CD1c-positive myeloid dendritic cell (primary cell): ENCODE data around the gene PPP2R5D.

Source experiments
- DNase-seq: peaks from one replicate; pipeline ENCODE4 v3.0.0-alpha.2; 2016; ENCODE audit errors: extremely low spot score

The PPP2R5D gene

DNA sequence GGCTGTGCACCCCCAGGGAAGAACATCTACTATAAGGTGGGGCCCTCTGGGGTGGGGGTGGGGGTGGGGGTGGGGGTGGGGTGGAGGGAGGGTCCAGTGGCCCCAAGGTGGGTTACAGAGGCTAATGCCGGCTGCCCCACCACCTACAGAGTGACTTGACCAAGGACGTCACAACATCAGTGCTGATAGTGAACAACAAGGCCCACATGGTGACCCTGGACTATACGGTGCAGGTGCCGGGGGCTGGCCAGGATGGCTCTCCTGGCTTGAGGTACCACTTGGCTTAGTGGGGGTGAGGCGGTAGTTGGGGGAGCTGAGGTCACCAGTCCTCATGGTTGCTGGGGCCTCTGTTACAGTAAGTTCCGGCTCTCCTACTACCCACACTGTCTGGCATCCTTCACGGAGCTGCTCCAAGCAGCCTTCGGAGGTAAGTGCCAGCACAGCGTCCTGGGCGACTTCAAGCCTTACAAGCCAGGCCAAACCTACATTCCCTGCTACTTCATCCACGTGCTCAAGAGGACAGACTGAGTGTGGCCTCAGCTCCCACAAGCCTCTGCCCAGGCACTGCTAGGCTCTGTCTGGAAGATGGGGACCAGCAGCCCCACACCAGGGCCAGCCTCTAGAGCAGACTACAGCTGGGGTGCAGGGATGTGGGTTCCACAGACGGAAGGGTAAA is 21.1 kb upstream of the PPP2R5D start:
- no peak for DNase-seq

GRCh38 chr6:42963855-42964605 is 20.3 kb upstream of the PPP2R5D start:
- peak; percentile 43 for DNase-seq

GRCh38 chr6:42966571-42966970 is 17.8 kb upstream of the PPP2R5D start:
- DNase-seq = peak; percentile 68

DNA sequence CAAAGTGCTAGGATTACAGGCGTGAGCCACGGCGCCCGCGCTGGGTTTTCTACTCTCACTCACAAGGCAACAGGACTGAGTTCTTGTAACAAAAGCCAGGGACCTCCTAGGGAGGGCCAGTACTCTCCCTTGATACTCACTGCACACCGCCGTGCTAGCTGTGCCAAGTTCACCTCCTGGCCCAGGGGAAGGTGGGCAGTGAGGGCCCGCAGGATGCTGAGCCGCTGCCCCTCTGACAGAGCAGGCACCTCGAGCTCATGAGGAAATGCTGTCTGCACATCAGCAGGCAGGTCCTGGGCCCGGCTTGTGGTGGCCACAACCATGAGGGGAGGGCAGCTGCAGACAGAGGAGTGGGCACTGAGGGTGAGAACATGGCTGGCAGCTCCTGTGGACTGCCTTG is 17.1 kb upstream of the PPP2R5D start:
- no peak for DNase-seq

DNA sequence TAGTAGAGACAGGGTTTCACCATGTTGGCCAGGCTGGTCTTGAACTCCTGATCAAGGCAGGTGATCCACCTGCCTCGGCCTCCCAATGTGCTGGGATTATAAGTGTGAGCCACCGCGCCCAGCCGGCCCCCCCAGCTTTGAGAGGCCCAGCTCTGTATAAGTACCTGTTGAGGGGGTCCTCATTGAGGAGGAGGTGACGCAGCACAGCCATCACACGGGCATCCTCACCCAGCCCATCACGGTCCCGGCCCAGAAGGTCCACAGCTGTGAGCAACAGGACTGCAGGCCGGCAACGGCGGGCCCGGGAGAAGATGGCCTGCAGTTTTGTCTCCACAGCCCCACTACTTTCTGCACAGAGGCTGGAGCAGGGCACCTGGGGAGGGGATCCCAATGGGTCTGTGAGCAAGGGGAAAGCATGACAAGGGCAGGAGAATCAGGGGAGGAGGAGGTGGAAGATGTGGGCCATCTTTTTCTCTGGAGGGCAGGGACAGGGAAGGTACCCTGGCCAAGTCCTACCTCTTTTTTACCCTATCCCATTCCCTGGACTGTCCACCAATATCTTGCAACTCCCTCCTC is 16.2 kb upstream of the PPP2R5D start:
- DNase-seq = no peak

- no peak for DNase-seq
Observed at GRCh38 chr6:42968783-42969182, 15.6 kb upstream of the PPP2R5D start.

- no peak for DNase-seq
Observed at GRCh38 chr6:42969431-42969830, 14.9 kb upstream of the PPP2R5D start.

- DNase-seq = no peak
Observed at GRCh38 chr6:42969934-42970333, 14.4 kb upstream of the PPP2R5D start.

DNA sequence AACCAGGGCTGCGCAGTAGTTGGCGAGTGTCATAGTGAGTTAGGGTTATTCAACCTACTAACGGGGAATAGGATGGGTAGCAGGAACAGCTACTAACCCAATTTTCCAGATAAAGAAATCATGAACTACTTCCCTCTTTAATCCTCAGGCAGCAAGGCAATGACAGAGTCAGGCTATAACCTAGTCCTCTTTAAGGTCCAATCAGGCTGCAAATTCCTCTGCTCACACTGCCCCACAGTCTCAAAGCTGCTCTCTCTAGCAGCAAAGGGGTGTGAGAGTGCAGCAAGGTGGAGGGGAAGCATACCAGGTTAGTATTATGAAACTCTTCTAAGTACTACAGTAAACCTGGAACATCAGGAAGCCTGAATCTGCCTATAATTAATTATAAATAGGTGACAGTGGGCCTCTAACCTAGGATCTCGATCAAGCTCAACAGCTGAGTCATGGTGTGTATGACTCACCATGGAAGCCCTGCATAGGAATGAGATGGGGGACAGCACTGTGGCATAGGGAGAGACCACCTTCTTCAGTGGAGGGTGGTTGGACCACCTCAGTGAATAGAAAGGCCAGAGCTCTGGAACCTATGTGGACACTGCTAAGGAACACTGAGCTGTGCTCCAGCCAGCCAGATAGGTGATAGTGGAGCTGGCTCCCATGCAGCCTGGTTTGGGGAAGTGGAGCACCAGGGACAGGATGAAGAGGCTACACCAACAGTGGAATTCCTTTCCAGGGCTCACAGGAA is 13.3 kb upstream of the PPP2R5D start:
- peak; percentile 21 for DNase-seq

DNA sequence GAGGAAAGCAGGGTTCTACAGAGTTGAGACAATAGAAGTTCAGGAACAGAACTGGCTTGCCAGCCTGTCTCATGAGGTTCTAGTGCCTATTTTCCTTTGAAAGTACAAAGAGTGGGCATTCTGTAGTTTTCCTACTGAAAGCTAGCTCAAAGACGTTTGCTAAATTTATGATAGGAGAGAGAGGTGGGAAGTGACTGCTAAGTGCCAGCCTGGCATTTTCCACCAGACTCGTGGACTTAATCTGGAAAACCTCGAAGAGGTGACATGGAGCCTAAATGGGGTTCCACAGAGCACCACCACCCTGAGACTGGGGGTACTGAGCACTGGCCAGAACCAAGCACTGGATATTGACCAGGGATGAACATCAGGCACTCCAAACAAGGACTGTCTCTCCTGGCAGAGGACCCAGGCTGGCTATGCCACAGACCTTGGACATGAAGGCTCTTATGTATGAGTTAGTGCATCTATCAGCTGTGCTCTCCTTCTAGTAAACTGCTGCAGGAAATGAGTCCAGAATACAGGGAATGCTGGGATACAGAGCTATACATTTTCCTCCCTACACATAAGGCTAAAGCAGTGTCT is 12.5 kb upstream of the PPP2R5D start:
- no peak for DNase-seq

- DNase-seq = peak; percentile 20
Observed at GRCh38 chr6:42973926-42974325, 10.4 kb upstream of the PPP2R5D start.

- no peak for DNase-seq
Observed at GRCh38 chr6:42974919-42975505, 9.4 kb upstream of the PPP2R5D start.

GRCh38 chr6:42978487-42978838 is 5.9 kb upstream of the PPP2R5D start:
- peak; percentile 21 for DNase-seq

- DNase-seq = peak; percentile 93
Observed at GRCh38 chr6:42978839-42979522, 5.4 kb upstream of the PPP2R5D start, which contains the start of gene PEX6. PEX6 (minus strand) TSS chr6:42979181; CDS start chr6:42979150, 31 bp downstream.

DNA sequence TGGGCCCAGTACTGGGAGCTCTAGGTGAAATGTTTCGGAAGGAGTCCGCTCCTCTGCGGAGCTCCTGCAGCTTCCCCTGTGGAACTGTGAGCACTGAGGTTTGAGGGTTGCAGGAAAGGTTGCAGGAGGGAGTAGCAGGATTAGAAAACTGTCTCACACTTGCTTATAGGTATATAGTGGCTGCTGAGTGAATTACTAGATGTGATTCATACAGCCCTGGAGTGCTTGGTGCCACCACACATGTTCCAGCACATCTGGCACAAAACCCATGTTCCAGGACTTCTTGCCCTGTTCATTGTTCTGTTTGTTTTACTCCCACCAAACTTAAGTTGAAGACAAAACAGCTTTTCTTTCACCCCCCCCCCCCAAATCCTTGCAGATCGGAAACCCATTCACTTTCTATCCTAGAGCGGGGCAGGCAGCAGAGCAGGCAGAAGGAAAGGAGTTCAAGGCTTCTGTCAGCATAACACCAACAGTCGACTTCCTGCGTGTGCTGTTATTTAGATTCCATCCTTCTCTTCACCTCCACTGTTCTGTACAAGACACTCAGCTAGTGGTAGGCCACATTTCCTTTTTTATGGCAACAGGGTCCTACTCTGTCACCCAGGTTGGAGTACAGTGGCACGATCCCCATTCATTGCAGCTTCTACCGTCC is 4.7 kb upstream of the PPP2R5D start:
- no peak for DNase-seq

DNA sequence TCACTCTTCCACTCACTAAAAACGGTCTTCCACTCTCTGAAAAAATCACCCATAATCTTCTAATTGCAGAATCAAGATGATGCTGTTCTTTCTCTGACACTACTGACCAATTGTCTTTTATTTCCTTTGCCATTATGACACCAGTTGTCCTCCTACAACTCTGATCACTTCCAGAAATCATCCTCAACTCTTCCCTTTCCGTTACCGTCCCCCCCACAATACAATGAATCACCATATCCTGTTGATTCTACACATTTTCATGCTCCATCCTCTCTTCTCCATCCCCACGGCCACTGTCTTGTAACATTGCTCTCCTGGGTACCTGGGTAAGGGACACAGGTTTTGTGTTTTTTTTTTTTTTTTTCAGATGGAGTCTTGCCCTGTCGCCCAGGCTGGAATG is 2.5 kb upstream of the PPP2R5D start:
- DNase-seq = no peak

DNA sequence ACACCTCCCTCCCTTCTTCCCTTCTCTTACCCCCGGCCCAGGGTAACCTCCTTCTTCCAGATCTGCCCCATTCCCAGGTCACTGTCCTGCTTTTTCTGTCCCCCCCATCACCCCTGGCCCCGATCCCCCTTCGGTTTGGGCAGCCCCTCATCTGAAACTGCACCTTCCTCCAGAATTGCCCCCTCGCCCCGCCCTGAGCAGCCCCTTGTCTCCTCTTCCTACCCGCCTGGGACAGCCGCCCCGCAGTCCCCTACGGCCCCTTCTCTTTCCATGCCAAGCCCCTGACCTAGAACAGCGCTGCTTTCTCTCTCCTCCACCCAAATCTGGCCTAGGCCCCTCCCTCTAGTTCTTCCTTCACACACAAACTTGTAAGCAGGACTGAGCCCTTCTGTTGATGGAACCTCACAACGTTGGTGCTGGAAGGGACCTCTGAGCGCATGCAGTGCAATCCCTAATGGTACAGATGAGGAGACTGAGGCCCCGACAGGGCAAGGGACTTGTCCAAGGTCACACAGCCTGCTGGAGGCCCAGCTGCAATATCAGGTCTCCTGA is 630 bp downstream of the PPP2R5D start:
- DNase-seq = no peak

DNA sequence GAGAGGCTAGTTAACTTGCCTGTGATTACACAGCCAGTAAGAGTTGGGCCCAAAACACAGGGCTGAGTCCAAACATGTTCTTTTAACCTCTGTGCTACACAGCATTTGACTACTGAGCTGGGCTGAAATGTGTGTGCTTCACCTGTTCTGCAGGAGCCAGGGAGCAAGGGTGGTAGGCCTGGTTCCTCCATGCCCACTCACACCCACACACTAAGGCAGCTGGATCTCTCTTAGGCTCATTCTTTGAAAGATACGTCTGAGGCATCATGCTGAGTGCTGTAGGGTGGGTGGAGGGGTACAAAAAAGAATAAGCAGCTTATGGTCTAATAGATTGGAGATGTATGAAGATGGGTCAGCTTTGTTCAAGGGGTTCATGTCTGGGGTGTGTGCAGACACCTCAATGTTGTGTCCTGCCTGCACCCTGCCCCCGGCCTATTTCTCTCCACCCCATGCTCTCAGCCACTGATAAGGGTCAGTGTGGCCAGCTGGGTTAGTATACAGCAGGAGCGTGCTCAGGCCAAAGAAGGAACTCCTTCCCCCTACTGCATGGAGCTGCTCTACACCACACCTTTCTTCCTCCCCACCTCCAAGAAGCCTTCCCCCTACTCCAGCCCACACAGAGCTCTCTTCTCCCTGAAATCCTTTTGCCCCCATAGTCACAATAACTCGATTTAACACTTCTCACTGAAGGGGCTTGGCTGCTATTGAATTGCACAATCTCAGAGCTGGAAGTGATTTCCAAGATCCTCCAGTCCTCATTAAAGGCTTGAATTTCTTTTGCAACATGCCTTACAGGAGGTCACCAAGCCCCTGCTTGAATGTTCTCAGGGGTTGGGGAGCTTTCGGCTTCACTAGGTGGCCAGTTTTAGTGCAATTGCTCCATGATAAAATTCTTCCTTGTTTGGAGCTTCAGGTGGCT is 3.4 kb downstream of the PPP2R5D start:
- no peak for DNase-seq

DNA sequence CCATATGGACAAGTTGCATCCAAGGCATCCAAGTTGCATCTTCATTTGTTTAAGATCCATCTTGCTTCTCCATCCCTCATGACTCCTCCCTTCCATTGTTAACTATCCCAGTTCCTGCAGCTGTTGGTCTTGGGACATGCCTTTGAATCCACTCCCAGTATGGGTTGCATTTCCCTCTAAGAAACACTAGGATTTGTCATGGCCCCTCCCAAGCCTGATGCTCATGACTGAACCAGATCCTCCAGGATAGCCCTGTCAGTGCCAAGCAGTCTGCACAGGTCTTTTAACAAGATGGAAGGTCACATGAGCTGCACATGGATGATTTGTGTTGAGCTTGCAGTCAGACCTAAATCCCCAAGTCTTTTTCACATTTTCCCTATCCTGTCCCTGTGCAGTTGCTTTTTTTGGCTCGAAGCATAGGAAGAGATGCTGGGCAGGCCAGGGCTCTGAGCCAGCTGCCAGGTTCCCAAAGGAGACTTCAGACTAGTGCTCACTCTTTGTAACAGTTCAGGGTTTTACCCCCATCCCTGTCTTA is 4.2 kb downstream of the PPP2R5D start:
- no peak for DNase-seq
